ENCODE data around the gene TTC13. TPM values are rescaled to one million over a fixed set of nuclear protein-coding genes. Genes with fewer than 3 reads are reported as not detected.

Gene TTC13
- total and polyA plus RNA-seq, 2 of the 13 experiments (the other 11 are each of a cell fraction or from before 2014, with no cell fraction given) = 5.8 to 15.9 TPM

- 69% methylated on average over 4 of the region's 4 CpGs for WGBS (ENCODE audit: low lambda C conversion rate)
- ChIA-PET POLR2A (no interaction called here), CTCF (ENCODE audit: low intra/inter-chr PET ratio, low total read pairs) (no interaction called here)
- Histone ChIP-seq H3K4me1 (ENCODE audit: insufficient read depth, low read length) (peaks cover 10% of the 10 kb centered on the region), H3K36me3 (replicated peaks in 1 of 2; ENCODE audit: control insufficient read depth in 1 of 2, insufficient read depth in 2 of 2, low read length in 2 of 2) (no peaks in the 10 kb centered on the region; a peak in 1 of 5 replicates), H3K27me3 (ENCODE audit: control insufficient read depth in 1 of 2, insufficient read depth in 2 of 2, low read length in 2 of 2) (no peaks in the 10 kb centered on the region; a peak in 1 of 5 replicates), H3K27ac (ENCODE audit: extremely low read length, insufficient read depth, low read length) (no peak overlapping the region), H3K9ac (ENCODE audit: insufficient read depth, low read depth, low read length) (no peak overlapping the region), H4K20me1 (ENCODE audit: insufficient read depth, low read length) (no peaks in the 10 kb centered on the region), H3K4me3 (replicated peaks in 1 of 3; ENCODE audit: insufficient read depth in 1 of 3, low read depth in 2 of 3, low read length in 3 of 3) (no peak overlapping the region), H2AFZ (ENCODE audit: low read length) (no peak overlapping the region), H3K9me3 (ENCODE audit: low read length) (no peaks in the 10 kb centered on the region), H3K4me2 (ENCODE audit: low read depth, low read length) (no peak overlapping the region), H3K79me2 (ENCODE audit: insufficient read depth, low read length) (peaks cover 2% of the 10 kb centered on the region)
- ATAC-seq (no peak), FAIRE-seq (no peak), DNase-seq (ENCODE audit: low spot score) (no peak)
- intact Hi-C loops (cut with micrococcal nuclease; ENCODE audit: unreplicated experiment) = no loop called here
- BruUV-seq (replicated peaks) = no TSS peak
- in situ Hi-C loops (cut with HindIII; ENCODE audit: extremely low pct_ligation_motif_present, low pct_unique_long_range_greater_than_20kb) = no loop called here
- TF ChIP-seq ZNF775 (CRISPR knock-in tag; IDR thresholded peaks at IDR 0.05; ENCODE audit: borderline replicate concordance) (no peak), PRMT3 (CRISPR knock-in tag; IDR thresholded peaks at IDR 0.05; ENCODE audit: borderline replicate concordance, low read depth) (no peak), ZNF629 (CRISPR knock-in tag; conservative IDR thresholded peaks at IDR 0.05) (no peak), HBP1 (CRISPR knock-in tag; IDR thresholded peaks at IDR 0.05; ENCODE audit: low read depth) (no peak), RARG (CRISPR knock-in tag; IDR thresholded peaks at IDR 0.05; ENCODE audit: low read depth) (no peak), SCMH1 (CRISPR knock-in tag; IDR thresholded peaks at IDR 0.05; ENCODE audit: borderline replicate concordance) (no peak), SMAD9 (CRISPR knock-in tag; IDR thresholded peaks at IDR 0.05) (no peak), CBX1 (IDR thresholded peaks at IDR 0.05; ENCODE audit: low read depth) (no peak), ZNF720 (CRISPR knock-in tag; IDR thresholded peaks at IDR 0.05) (no peak)
Measured at GRCh38 chr1:230982696-230983095, 4.0 kb upstream of the TTC13 start.
